Neural cell (in vitro differentiated cells): Measurements from ENCODE around the gene RERE.

Experiments used
- CTCF ChIP-seq: fragments of 450-650 bp; IDR thresholded peaks from 2 replicates; pipeline ENCODE4 v1.5.1; 2014; ENCODE audit warnings: antibody characterized with exemption, mild to moderate bottlenecking, moderate library complexity; ENCODE audit not compliant: poor library complexity, severe bottlenecking
- EP300 ChIP-seq: fragments of 450-650 bp; conservative IDR thresholded peaks from 2 replicates; pipeline ENCODE4 v1.6.1; 2014; ENCODE audit warnings: antibody characterized with exemption, mild to moderate bottlenecking, moderate library complexity; ENCODE audit not compliant: poor library complexity, severe bottlenecking
- TAF1 ChIP-seq: IDR thresholded peaks from 2 replicates; pipeline ENCODE4 v1.6.1; 2012; ENCODE audit warnings: low read depth

- TF ChIP-seq EP300 (no peak), TAF1 (no peak), CTCF (no peak)
Observed at GRCh38 chr1:8702472-8702849, 115.0 kb downstream of the RERE start.
